Adrenal gland (tissue), 12 donors: ENCODE measurements around the gene DST. TPM values are rescaled to one million over a fixed set of nuclear protein-coding genes. Genes with fewer than 3 reads are reported as not detected.

ENCODE experiments used
- DNase-seq, 7 donors: peaks; one replicate each; pipeline ENCODE4 v3.0.0-alpha.2; 2019 to 2020
- H3K27ac ChIP-seq, 5 donors: fragments of 200-600 bp; sonication (generic) in 4 of 5; 1 replicate in 3 of 5; 2 replicates in 2 of 5; pipeline versions ENCODE4 v1.5.1 to v1.8.0; 2016 to 2020; ENCODE audit warnings: mild to moderate bottlenecking in 1 of 5
- H3K27me3 ChIP-seq: fragments of 200-600 bp; 2 replicates; pipeline ENCODE4 v1.8.0; 2021
- H3K36me3 ChIP-seq, 2 donors: fragments of 200-600 bp; replicated peaks in 1 of 2; 1 replicate in 1 of 2; 2 replicates in 1 of 2; pipeline versions ENCODE4 v1.5.1 to v1.8.0; 2018 to 2022
- H3K4me1 ChIP-seq, 2 donors: fragments of 200-600 bp; replicated peaks in 1 of 2; 1 replicate in 1 of 2; 2 replicates in 1 of 2; pipeline versions ENCODE4 v1.5.1 to v1.8.0; 2018 to 2021
- H3K4me3 ChIP-seq, 4 donors: fragments of 200-600 bp; sonication (generic) in 3 of 4; one replicate each; pipeline ENCODE4 v1.5.1; 2016 to 2018
- H3K9me3 ChIP-seq, 3 donors: fragments of 200-600 bp; sonication (generic) in 1 of 3; replicated peaks in 1 of 3; 1 replicate in 2 of 3; 2 replicates in 1 of 3; pipeline versions ENCODE4 v1.5.1 to v1.8.0; 2016 to 2021
- CTCF ChIP-seq, 6 experiments: fragments of 450-650 bp in 4 of 6; fragments of 200-600 bp in 2 of 6; sonication (generic) in 1 of 6; IDR thresholded peaks; 1 replicate in 5 of 6; 2 replicates in 1 of 6; pipeline versions ENCODE4 v1.5.1 to v1.8.0; 2016 to 2021; ENCODE audit warnings: antibody characterized with exemption in 6 of 6, mild to moderate bottlenecking in 2 of 6, moderate library complexity in 1 of 6
- POLR2A ChIP-seq, 2 donors: fragments of 450-650 bp; IDR thresholded peaks; one replicate each; pipeline ENCODE4 v1.6.1; 2017; ENCODE audit warnings: antibody characterized with exemption in 2 of 2, mild to moderate bottlenecking in 2 of 2, moderate library complexity in 1 of 2
- WGBS, 4 donors: extraction: QIAGEN DNeasy Blood & Tissue Kit in 2 of 4; methylation state at CpG; one replicate each; pipeline versions ENCODE4 v1.1.5 to v1.1.7; 2013 to 2017; 5-methylcytosine and 5-hydroxymethylcytosine counted together
- intact Hi-C, 2 donors: fragments of 100-400 bp; cut with DNase I; formaldehyde crosslinking; loops; one replicate each; pipeline versions ENCODE4 v1.14.1 to v1.15.0; 2022 to 2023
- polyA plus RNA-seq, 3 donors: library from polyadenylated mRNA; stranded (reverse); fragments of 200-250 nt in 2 of 3; fragments of 350-450 nt in 1 of 3; fragmentation: Illumina TruSeq in 1 of 3; extraction: RNeasy Lipid Tissue Mini Kit (QIAGEN cat#74804) in 1 of 3; gene quantifications; one replicate each; pipeline ENCODE4 v1.2.3, GENCODE V29; 2013 to 2014
- total RNA-seq, 9 donors: library from RNA; depleted of rRNA in 4 of 9; stranded (reverse); fragments of >200 nt in 4 of 9; fragments of 120-200 nt in 1 of 9; fragmentation: NEBNext Ultra II Directional in 1 of 9; extraction: Animal tissue kit (Norgen Biotek cat#: 25700) in 1 of 9; gene quantifications; one replicate each; pipeline versions ENCODE4 v1.1.0 to v1.2.4, GENCODE V29; 2013 to 2023
- donor health status: healthy with polysubstance abuse.
- donor health status: Bipolar disorder and iron deficiency.
- donor health status: DM: yes; HTN: yes; CAD: no.
- donor health status: DM: no; HTN: no; CAD: no.
- donor health status: DM: no; HTN: no; CAD: no.
- donor health status: DM: yes; HTN: yes; CAD: no.

DST gene
- total and polyA plus RNA-seq, 12 donors, result 105 to 418 (median 265) TPM

GRCh38 chr6:56444855-56445254, 197.8 kb downstream of the DST start:
- no peak for TF ChIP-seq POLR2A (IDR thresholded peaks at IDR 0.05)
- no peak for TF ChIP-seq CTCF (IDR thresholded peaks at IDR 0.05)
- Histone ChIP-seq H3K4me3 (no peak overlapping the region), H3K4me1 (no peaks in the 10 kb centered on the region), H3K9me3 (no peaks in the 10 kb centered on the region), H3K36me3 (no peaks in the 10 kb centered on the region), H3K27me3 (no peaks in the 10 kb centered on the region), H3K27ac (no peak overlapping the region)
- 83 to 100% (median 92%) methylated on average over 2 of the region's 2 CpGs for WGBS, 4 donors
- intact Hi-C loops, result no loop called here
- DNase-seq, result no peak

GRCh38 chr6:56440551-56440981, 202.1 kb downstream of the DST start:
- H3K9me3 ChIP-seq, result no peaks in the 10 kb centered on the region
- 76 to 87% (median 85%) methylated on average over 4 of the region's 4 CpGs for WGBS, 4 donors
- H3K4me3 ChIP-seq, result no peak overlapping the region
- H3K36me3 ChIP-seq, result no peaks in the 10 kb centered on the region
- no peak overlapping the region for H3K27ac ChIP-seq
- intact Hi-C loops, result no loop called here
- no peak for DNase-seq
- TF ChIP-seq CTCF (IDR thresholded peaks at IDR 0.05) (no peak), POLR2A (IDR thresholded peaks at IDR 0.05) (no peak)
- H3K27me3 ChIP-seq, result no peaks in the 10 kb centered on the region
- H3K4me1 ChIP-seq, result no peaks in the 10 kb centered on the region

GRCh38 chr6:56437171-56437900, 205.4 kb downstream of the DST start:
- H3K4me3 ChIP-seq, result no peak overlapping the region
- DNase-seq, result no peak
- 71 to 82% (median 80%) methylated on average over 5 of the region's 5 CpGs for WGBS, 4 donors
- TF ChIP-seq POLR2A (IDR thresholded peaks at IDR 0.05) (no peak), CTCF (IDR thresholded peaks at IDR 0.05) (no peak)
- no peak overlapping the region for H3K27ac ChIP-seq
- no peaks in the 10 kb centered on the region for H3K27me3 ChIP-seq
- intact Hi-C loops, result no loop called here
- no peaks in the 10 kb centered on the region for H3K36me3 ChIP-seq
- no peaks in the 10 kb centered on the region for H3K9me3 ChIP-seq
- no peaks in the 10 kb centered on the region for H3K4me1 ChIP-seq

GRCh38 chr6:56435754-56436153, 206.9 kb downstream of the DST start:
- WGBS, 4 donors, result 85 to 96% (median 89%) methylated on average over 4 of the region's 4 CpGs
- no peak overlapping the region for H3K27ac ChIP-seq
- no peak for DNase-seq

More at GRCh38 chr6:56435754-56436153, 206.9 kb downstream of the DST start:
- Histone ChIP-seq H3K9me3 (no peaks in the 10 kb centered on the region), H3K4me1 (no peaks in the 10 kb centered on the region), H3K4me3 (no peak overlapping the region), H3K27me3 (no peaks in the 10 kb centered on the region), H3K36me3 (no peaks in the 10 kb centered on the region)
- intact Hi-C loops, result no loop called here
- TF ChIP-seq CTCF (IDR thresholded peaks at IDR 0.05), result no peak
- no peak for TF ChIP-seq POLR2A (IDR thresholded peaks at IDR 0.05)
